Pancreas (tissue), 10 donors: Measurements from ENCODE around the gene TSPAN32. TPM values are rescaled to one million over a fixed set of nuclear protein-coding genes. Genes with fewer than 3 reads are reported as not detected.

ENCODE experiments used
- ATAC-seq, 4 donors: fragments of 200-7000 bp; cut with Tn5 transposase; one replicate each; pipeline versions ENCODE4 v1.8.0 to v1.9.1; 2020; ENCODE audit warnings: mild to moderate bottlenecking in 4 of 4, moderate library complexity in 4 of 4
- DNase-seq, 6 donors: peaks; one replicate each; pipeline ENCODE4 v3.0.0-alpha.2; 2020
- FAIRE-seq: peaks from 2 replicates; lab custom pipeline; 2012; peaks lifted over from hg19 to GRCh38; lab: Jason Lieb, UNC
- H3K27ac ChIP-seq, 4 donors: fragments of 200-600 bp; sonication (generic); 1 replicate in 3 of 4; 2 replicates in 1 of 4; pipeline versions ENCODE4 v1.5.0 to v1.8.0; 2020
- H3K27me3 ChIP-seq, 4 donors: fragments of 200-600 bp; one replicate each; pipeline ENCODE4 v1.8.0; 2021
- H3K36me3 ChIP-seq, 3 donors: fragments of 200-600 bp; sonication (generic) in 1 of 3; one replicate each; pipeline versions ENCODE4 v1.5.0 to v1.8.0; 2020 to 2021
- H3K4me1 ChIP-seq, 3 donors: fragments of 200-600 bp; one replicate each; pipeline ENCODE4 v1.8.0; 2021
- H3K4me3 ChIP-seq, 4 donors: fragments of 200-600 bp; sonication (generic) in 2 of 4; one replicate each; pipeline versions ENCODE4 v1.5.0 to v1.8.0; 2020 to 2021
- H3K9me3 ChIP-seq, 4 donors: fragments of 200-600 bp; one replicate each; pipeline ENCODE4 v1.8.0; 2021
- WGBS, 2 donors: extraction: QIAGEN DNeasy Blood & Tissue Kit; methylation state at CpG; one replicate each; pipeline ENCODE4 v1.1.7; 2013; 5-methylcytosine and 5-hydroxymethylcytosine counted together
- intact Hi-C, 3 donors: fragments of 100-400 bp; cut with DNase I; formaldehyde crosslinking; loops; one replicate each; pipeline versions ENCODE4 v1.11.1 to v1.14.2; 2022
- polyA plus RNA-seq, 2 donors: library from polyadenylated mRNA; stranded (reverse); fragments of 200-250 nt; gene quantifications; one replicate each; pipeline ENCODE4 v1.2.3, GENCODE V29; 2013
- total RNA-seq, 6 donors: library from RNA; stranded (reverse); fragmentation: NEBNext Ultra II Directional in 4 of 6; extraction: Animal tissue kit (Norgen Biotek cat#: 25700) in 4 of 6; gene quantifications; one replicate each; pipeline versions ENCODE4 v1.2.1 to v1.2.4, GENCODE V29; 2021 to 2023
- TF ChIP-seq, protein P1 (sequence below), 4 donors: fragments of 200-600 bp; sonication (generic) in 3 of 4; IDR thresholded peaks; one replicate each; pipeline versions ENCODE4 v1.5.0 to v1.8.0; 2021; ENCODE audit warnings: antibody characterized with exemption in 4 of 4
- donor health status: healthy with polysubstance abuse.
- donor health status: DM: no; HTN: no; CAD: no; lungs with moderate emphysema.
- donor health status: DM: no; HTN: no; CAD: no.
- donor health status: control.
- donor health status: control.
- donor health status: Bipolar disorder and iron deficiency.
- donor health status: DM: yes; HTN: yes; CAD: no.
- donor health status: DM: no; HTN: no; CAD: no.
- donor health status: DM: no; HTN: no; CAD: no.
- donor health status: DM: yes; HTN: yes; CAD: no.

The TSPAN32 gene
- total and polyA plus RNA-seq, 8 donors: 0.25 to 1.4 (median 0.49) TPM; not detected in 1

DNA sequence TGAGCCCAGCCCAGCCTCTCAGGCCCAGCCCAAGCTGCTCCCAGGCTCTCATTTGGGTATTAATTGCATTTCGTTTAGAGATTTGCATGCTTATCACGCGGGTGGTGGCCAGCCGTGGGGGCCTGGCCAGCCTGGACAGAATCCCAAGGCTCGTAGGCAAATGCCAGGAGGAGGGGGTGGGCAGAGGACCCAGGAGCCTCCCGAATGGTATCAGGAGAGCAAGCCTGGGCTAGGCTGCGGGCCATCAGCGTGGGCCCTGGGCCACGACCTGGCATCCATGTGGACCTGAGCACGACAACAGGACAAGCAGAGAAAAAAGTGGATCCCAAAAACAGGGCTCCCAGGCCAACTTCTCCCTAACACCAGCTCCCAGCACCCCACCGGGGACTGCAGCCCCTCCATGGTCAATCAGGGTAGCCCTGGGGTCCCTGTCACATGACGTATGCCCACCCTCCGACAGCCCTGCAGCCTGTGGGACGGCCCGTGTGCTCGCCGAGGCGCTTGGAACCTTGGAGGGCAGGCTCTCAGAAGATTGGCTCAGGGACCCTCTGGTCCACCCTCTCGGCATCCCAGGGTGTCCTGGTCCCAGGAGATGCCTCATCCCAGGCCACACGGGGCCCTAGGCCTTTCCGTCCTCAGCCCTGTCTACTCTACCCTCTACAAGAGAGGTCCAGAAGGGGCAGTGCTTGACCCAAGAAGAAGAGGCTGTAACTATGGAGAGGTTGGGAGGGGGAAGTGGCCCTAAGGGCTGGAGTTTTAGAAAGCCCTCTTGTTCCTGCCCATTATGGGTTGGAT lies 40.2 kb upstream of the TSPAN32 start:
- H3K36me3 ChIP-seq: no peaks in the 10 kb centered on the region
- H3K4me1 ChIP-seq: no peaks in the 10 kb centered on the region
- no peak for DNase-seq
- no peak for FAIRE-seq
- H3K27ac ChIP-seq: no peak overlapping the region
- no peak for ATAC-seq
- intact Hi-C loops: no loop called here
- no peak overlapping the region for H3K4me3 ChIP-seq
- WGBS, 2 donors: 74 to 77% methylated on average over 21 of the region's 21 CpGs
- no peaks in the 10 kb centered on the region for H3K27me3 ChIP-seq
- TF ChIP-seq, protein P1, sequence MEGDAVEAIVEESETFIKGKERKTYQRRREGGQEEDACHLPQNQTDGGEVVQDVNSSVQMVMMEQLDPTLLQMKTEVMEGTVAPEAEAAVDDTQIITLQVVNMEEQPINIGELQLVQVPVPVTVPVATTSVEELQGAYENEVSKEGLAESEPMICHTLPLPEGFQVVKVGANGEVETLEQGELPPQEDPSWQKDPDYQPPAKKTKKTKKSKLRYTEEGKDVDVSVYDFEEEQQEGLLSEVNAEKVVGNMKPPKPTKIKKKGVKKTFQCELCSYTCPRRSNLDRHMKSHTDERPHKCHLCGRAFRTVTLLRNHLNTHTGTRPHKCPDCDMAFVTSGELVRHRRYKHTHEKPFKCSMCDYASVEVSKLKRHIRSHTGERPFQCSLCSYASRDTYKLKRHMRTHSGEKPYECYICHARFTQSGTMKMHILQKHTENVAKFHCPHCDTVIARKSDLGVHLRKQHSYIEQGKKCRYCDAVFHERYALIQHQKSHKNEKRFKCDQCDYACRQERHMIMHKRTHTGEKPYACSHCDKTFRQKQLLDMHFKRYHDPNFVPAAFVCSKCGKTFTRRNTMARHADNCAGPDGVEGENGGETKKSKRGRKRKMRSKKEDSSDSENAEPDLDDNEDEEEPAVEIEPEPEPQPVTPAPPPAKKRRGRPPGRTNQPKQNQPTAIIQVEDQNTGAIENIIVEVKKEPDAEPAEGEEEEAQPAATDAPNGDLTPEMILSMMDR (IDR thresholded peaks at IDR 0.05): no peak
- no peaks in the 10 kb centered on the region for H3K9me3 ChIP-seq

DNA sequence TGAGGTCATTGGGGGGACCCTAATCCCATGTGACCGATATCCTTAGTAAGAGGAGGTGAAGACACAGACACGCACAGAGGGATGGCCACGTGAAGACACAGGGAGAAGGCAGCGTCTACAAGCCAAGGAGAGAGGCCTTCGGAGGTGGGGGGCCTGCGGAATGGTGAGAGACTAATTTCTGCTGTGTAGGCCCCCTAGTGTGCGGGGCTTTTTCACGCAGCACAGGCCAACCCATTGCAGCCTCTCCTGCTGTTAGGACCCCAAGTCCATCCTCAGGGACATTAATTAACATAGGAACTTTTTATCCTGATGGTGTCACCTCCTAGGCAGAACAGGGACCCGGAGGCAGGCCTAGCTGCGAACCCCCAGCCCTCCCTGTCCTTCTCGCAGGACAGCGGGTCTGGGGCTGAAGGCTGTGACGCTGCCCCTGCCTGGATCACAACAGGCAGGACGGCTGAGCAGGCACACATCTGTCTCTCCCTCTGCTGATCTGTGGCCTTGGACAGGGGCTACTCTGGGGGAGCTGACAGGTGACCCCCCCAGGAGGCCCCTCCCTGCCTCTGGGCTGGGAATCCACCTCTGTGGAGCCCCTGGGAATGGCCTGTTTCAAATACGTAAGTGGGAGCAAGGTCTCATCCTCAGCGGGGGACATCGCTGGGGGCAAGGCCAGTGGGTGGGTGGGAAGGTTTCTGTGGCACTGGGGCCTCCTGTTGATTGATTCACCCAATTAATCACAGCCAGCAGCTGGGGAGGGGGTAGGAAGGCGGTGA lies 39.3 kb upstream of the TSPAN32 start:
- Histone ChIP-seq H3K4me3 (no peak overlapping the region), H3K27ac (no peak overlapping the region), H3K27me3 (no peaks in the 10 kb centered on the region), H3K4me1 (no peaks in the 10 kb centered on the region), H3K9me3 (no peaks in the 10 kb centered on the region), H3K36me3 (no peaks in the 10 kb centered on the region)
- DNase-seq (no peak), FAIRE-seq (no peak), ATAC-seq (peak in 1 of 4 donors; percentile 14)
- TF ChIP-seq, protein P1 (IDR thresholded peaks at IDR 0.05): no peak
- 83% methylated on average over 18 of the region's 18 CpGs for WGBS, 2 donors
- intact Hi-C loops: no loop called here

DNA sequence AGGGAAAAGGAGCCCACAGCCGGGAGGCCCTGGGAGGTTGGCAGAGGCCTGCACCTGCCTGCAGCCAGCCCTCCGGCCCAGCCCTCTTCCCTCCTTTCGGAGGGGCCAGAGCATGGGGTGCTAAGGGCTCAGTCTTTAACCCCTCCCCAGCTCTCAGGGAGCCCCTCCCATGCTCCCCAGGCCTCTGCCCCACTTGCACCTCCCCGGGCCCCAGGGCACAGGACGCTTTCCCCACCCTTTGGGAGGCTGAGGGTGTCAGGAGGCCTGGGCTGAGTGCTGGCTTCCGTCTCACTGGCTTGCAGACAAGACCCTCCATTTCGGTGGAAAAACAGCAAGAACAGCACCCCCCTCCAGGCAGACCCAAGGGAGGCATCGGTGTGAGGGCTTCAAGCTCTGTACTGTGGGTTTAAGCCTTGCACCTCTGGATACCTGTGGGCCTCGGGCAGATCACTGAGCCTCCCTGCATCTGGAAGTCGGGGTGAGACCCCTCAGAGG lies 38.7 kb upstream of the TSPAN32 start:
- WGBS, 2 donors: 64 to 72% methylated on average over 9 to 10 of the region's 10 CpGs
- intact Hi-C loops: no loop called here
- ATAC-seq: peak in 1 of 4 donors; percentile 21
- no peak overlapping the region for H3K27ac ChIP-seq
- TF ChIP-seq, protein P1 (IDR thresholded peaks at IDR 0.05): no peak
- no peaks in the 10 kb centered on the region for H3K36me3 ChIP-seq
- no peaks in the 10 kb centered on the region for H3K4me1 ChIP-seq
- no peaks in the 10 kb centered on the region for H3K9me3 ChIP-seq
- no peak for FAIRE-seq
- H3K27me3 ChIP-seq: no peaks in the 10 kb centered on the region
- no peak for DNase-seq
- no peak overlapping the region for H3K4me3 ChIP-seq

DNA sequence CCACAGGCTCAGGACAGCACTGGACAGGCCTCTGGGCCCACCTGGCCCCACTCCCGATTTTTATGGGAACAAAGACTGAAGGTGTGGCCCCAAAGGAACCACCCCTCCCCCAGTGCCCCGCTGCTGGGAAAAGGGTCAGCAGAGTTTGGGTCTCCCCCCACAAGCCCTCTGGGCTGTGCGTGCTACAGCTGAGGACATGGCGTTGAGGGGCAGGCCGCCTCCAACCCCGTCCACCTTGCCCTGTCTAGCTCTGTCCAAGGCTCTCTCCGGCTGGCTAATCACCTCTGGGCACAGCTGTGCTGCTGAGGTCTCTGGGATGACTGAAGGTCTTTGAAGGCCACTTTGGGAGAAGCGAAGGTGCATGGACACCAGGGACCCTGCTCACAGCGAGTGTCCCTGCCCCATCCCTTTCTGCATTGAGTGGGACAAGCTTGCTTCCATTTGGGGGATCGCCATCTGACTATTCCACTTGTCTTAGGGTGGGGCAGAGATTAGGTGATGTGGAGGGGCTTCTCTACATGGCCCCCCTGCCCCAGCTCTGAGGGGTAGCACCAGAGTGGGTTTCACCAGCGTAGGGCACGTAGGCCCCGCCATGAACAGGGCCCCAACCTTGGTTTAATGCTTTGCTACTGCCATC lies 38.0 kb upstream of the TSPAN32 start:
- intact Hi-C loops: no loop called here
- DNase-seq (no peak), FAIRE-seq (no peak), ATAC-seq (no peak)
- H3K36me3 ChIP-seq: no peaks in the 10 kb centered on the region
- H3K27me3 ChIP-seq: no peaks in the 10 kb centered on the region
- WGBS, 2 donors: 92 to 98% methylated on average over 13 of the region's 13 CpGs
- no peak overlapping the region for H3K4me3 ChIP-seq
- TF ChIP-seq, protein P1 (IDR thresholded peaks at IDR 0.05): no peak
- H3K27ac ChIP-seq: no peak overlapping the region
- H3K4me1 ChIP-seq: no peaks in the 10 kb centered on the region
- H3K9me3 ChIP-seq: no peaks in the 10 kb centered on the region
